Smooth muscle cell (in vitro differentiated cells): Measurements from ENCODE around the gene CD300A. TPM values are rescaled to one million over a fixed set of nuclear protein-coding genes. Genes with fewer than 3 reads are reported as not detected.

Experiments used
- DNase-seq: peaks from one replicate; lab custom pipeline; 2025; ENCODE audit not compliant: unreplicated experiment; lab: John Stamatoyannopoulos, UW
- H2AFZ ChIP-seq: fragments of 200-600 bp; sonication (generic); 2 replicates; pipeline ENCODE4 v1.6.0; 2016; ENCODE audit warnings: antibody characterized with exemption, low read depth, mild to moderate bottlenecking
- H3F3A ChIP-seq: fragments of 200-600 bp; sonication (generic); 2 replicates; pipeline ENCODE4 v1.6.0; 2017; ENCODE audit warnings: antibody characterized with exemption, low read depth
- H3K27ac ChIP-seq: fragments of 200-600 bp; sonication (generic); 2 replicates; pipeline ENCODE4 v1.5.1; 2016; ENCODE audit warnings: low read depth, mild to moderate bottlenecking
- H3K27me3 ChIP-seq: fragments of 200-600 bp; sonication (generic); 2 replicates; pipeline ENCODE4 v1.6.1; 2016; ENCODE audit warnings: low read depth, mild to moderate bottlenecking
- H3K36me3 ChIP-seq: fragments of 200-600 bp; sonication (generic); 2 replicates; pipeline ENCODE4 v1.5.1; 2016; ENCODE audit warnings: low read depth
- H3K4me1 ChIP-seq: fragments of 200-600 bp; sonication (generic); 2 replicates; pipeline ENCODE4 v1.5.1; 2016; ENCODE audit warnings: low read depth
- H3K4me2 ChIP-seq: fragments of 200-600 bp; sonication (generic); 2 replicates; pipeline ENCODE4 v1.6.0; 2016; ENCODE audit warnings: mild to moderate bottlenecking
- H3K4me3 ChIP-seq: fragments of 200-600 bp; sonication (generic); 2 replicates; pipeline ENCODE4 v1.5.1; 2016; ENCODE audit warnings: mild to moderate bottlenecking
- H3K79me2 ChIP-seq: fragments of 200-600 bp; sonication (generic); 2 replicates; pipeline ENCODE4 v1.6.0; 2016; ENCODE audit warnings: low read depth, mild to moderate bottlenecking
- H3K9ac ChIP-seq: fragments of 200-600 bp; sonication (generic); 2 replicates; pipeline ENCODE4 v1.6.0; 2016; ENCODE audit warnings: low read depth
- H3K9me3 ChIP-seq: fragments of 200-600 bp; sonication (generic); replicated peaks from 2 replicates; pipeline ENCODE4 v1.5.1; 2016; ENCODE audit warnings: low read depth
- H4K20me1 ChIP-seq: fragments of 200-600 bp; sonication (generic); 2 replicates; pipeline ENCODE4 v1.6.0; 2016; ENCODE audit warnings: low read depth
- CTCF ChIP-seq: fragments of 200-600 bp; sonication (generic); IDR thresholded peaks from 2 replicates; pipeline ENCODE4 v1.5.1; 2017; ENCODE audit warnings: borderline replicate concordance, mild to moderate bottlenecking, antibody characterized with exemption; ENCODE audit not compliant: insufficient read depth, poor library complexity, severe bottlenecking
- WGBS: methylation state at CpG from one replicate; pipeline ENCODE4 v1.1.7; 2016; ENCODE audit warnings: low lambda C conversion rate; 5-methylcytosine and 5-hydroxymethylcytosine counted together
- polyA plus RNA-seq: library from polyadenylated mRNA; unstranded; fragments of >200 nt; fragmentation: Nextera tagmentation; extraction: Ambion mirVana; gene quantifications from 2 replicates; pipeline ENCODE4 v1.2.1, GENCODE V29; 2016
- total RNA-seq: library from RNA; depleted of rRNA; stranded (reverse); fragments of >200 nt; gene quantifications from 2 replicates; pipeline ENCODE4 v1.2.3, GENCODE V29; 2014

Gene CD300A
- total and polyA plus RNA-seq, 2 experiments from 2014 or later = not detected

GRCh38 chr17:74512624-74513091 is 46.2 kb downstream of the CD300A start:
- WGBS = 66% methylated on average over 7 of the region's 7 CpGs

GRCh38 chr17:74513987-74514631 is 47.7 kb downstream of the CD300A start:
- H2AFZ ChIP-seq = no peak overlapping the region
- H3K79me2 ChIP-seq = no peaks in the 10 kb centered on the region
- WGBS = 100% methylated on average over 3 of the region's 3 CpGs
- peaks cover 4% of the 10 kb centered on the region for H3K27me3 ChIP-seq
- H4K20me1 ChIP-seq = no peaks in the 10 kb centered on the region
- no peak overlapping the region for H3K4me2 ChIP-seq
- H3K4me3 ChIP-seq = no peak overlapping the region
- H3K27ac ChIP-seq = no peak overlapping the region
- no peak for DNase-seq
- H3K9me3 ChIP-seq = no peaks in the 10 kb centered on the region
- no peaks in the 10 kb centered on the region for H3K4me1 ChIP-seq
- H3K9ac ChIP-seq = no peak overlapping the region
- H3F3A ChIP-seq = no peaks in the 10 kb centered on the region
- TF ChIP-seq CTCF = no peak
- no peaks in the 10 kb centered on the region for H3K36me3 ChIP-seq

More at GRCh38 chr17:74512624-74513091, 46.2 kb downstream of the CD300A start:
- no peak overlapping the region for H3K4me2 ChIP-seq
- no peaks in the 10 kb centered on the region for H3K4me1 ChIP-seq
- H3K9me3 ChIP-seq = no peaks in the 10 kb centered on the region
- H3K27ac ChIP-seq = peak overlapping the region; percentile 44
- H3K27me3 ChIP-seq = peaks cover 9% of the 10 kb centered on the region
- DNase-seq = no peak
- no peaks in the 10 kb centered on the region for H4K20me1 ChIP-seq
- H3K9ac ChIP-seq = no peak overlapping the region
- TF ChIP-seq CTCF = no peak
- no peak overlapping the region for H3K4me3 ChIP-seq
- H3K79me2 ChIP-seq = no peaks in the 10 kb centered on the region
- no peaks in the 10 kb centered on the region for H3K36me3 ChIP-seq
- no peaks in the 10 kb centered on the region for H3F3A ChIP-seq
- H2AFZ ChIP-seq = no peak overlapping the region

DNA sequence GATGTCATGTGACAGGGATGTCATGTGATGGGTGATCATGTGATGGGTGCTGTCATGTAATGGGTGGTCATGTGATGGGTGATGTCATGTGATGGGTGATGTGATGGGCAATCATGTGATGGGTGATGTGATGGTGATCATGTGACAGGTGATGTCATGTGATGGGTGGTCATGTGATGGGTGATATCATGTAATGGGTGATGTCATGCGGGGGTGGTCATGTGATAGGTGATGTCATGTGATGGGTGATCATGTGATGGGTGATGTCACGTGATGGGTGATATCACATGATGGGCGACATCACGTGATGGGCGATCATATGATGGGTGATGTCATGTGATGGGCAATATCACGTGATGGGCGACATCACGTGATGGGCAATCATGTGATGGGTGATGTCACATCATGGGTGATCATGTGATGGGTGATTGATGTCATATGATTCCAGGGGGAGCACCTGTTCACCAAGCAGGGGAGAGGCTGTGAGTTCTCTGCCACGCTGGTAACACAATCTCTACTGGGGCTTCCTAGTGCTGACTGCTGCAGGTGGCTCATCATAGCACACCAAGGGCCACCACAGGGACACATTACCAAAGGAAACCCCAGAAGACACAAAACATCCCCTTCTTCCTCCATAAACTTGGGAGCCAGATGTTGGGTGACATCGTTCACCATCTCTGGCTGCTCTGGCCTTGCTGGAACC is 48.3 kb downstream of the CD300A start:
- no peaks in the 10 kb centered on the region for H3K4me1 ChIP-seq
- H4K20me1 ChIP-seq = no peaks in the 10 kb centered on the region
- H3K79me2 ChIP-seq = no peaks in the 10 kb centered on the region
- H3K27ac ChIP-seq = no peak overlapping the region
- H2AFZ ChIP-seq = no peak overlapping the region
- H3K27me3 ChIP-seq = no peaks in the 10 kb centered on the region
- DNase-seq = no peak
- no peak overlapping the region for H3K9ac ChIP-seq
- H3K4me2 ChIP-seq = no peak overlapping the region
- no peaks in the 10 kb centered on the region for H3K36me3 ChIP-seq
- no peaks in the 10 kb centered on the region for H3F3A ChIP-seq
- H3K4me3 ChIP-seq = no peak overlapping the region
- 94% methylated on average over 10 of the region's 10 CpGs for WGBS
- TF ChIP-seq CTCF = no peak
- H3K9me3 ChIP-seq = no peaks in the 10 kb centered on the region
